Fibroblast of mammary gland (primary cell): Measurements from ENCODE around the gene ADGRG1.

ENCODE experiments used
- DNase-seq: peaks from one replicate; pipeline ENCODE4 v3.0.0-alpha.2; 2010; ENCODE audit warnings: low read depth
- H3K4me3 ChIP-seq: 2 replicates; pipeline ENCODE4 v1.5.1; 2011; ENCODE audit warnings: low read depth, mild to moderate bottlenecking, low read length, moderate library complexity; ENCODE audit not compliant: control insufficient read depth
- TF ChIP-seq, protein P1 (sequence below): conservative IDR thresholded peaks from 2 replicates; pipeline ENCODE4 v1.5.1; 2011; ENCODE audit warnings: low read depth, low read length, inconsistent platforms; ENCODE audit not compliant: control insufficient read depth, insufficient read depth

The ADGRG1 gene

DNA sequence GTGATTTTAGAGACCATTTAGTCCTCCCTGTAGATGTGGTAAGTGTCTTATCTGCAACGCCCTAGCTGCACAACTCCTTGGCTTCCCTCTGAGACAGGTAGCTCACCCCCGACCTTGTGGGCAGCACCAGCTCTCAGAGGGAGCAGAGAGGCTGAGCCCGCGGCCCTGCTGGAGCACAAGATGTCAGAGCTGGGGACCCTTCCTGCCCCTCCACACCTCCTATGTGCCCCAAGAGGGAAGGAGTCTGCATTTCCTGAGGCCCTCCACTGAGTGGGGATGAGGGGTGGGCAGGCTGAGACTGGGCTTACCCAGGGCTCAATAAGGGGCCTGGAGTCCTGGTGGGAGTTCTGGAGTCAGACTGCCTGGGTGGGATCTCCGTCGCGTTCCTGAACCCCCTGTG is 12.2 kb upstream of the ADGRG1 start:
- no peak for DNase-seq
- TF ChIP-seq, protein P1, sequence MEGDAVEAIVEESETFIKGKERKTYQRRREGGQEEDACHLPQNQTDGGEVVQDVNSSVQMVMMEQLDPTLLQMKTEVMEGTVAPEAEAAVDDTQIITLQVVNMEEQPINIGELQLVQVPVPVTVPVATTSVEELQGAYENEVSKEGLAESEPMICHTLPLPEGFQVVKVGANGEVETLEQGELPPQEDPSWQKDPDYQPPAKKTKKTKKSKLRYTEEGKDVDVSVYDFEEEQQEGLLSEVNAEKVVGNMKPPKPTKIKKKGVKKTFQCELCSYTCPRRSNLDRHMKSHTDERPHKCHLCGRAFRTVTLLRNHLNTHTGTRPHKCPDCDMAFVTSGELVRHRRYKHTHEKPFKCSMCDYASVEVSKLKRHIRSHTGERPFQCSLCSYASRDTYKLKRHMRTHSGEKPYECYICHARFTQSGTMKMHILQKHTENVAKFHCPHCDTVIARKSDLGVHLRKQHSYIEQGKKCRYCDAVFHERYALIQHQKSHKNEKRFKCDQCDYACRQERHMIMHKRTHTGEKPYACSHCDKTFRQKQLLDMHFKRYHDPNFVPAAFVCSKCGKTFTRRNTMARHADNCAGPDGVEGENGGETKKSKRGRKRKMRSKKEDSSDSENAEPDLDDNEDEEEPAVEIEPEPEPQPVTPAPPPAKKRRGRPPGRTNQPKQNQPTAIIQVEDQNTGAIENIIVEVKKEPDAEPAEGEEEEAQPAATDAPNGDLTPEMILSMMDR: no peak
- no peak overlapping the region for H3K4me3 ChIP-seq

DNA sequence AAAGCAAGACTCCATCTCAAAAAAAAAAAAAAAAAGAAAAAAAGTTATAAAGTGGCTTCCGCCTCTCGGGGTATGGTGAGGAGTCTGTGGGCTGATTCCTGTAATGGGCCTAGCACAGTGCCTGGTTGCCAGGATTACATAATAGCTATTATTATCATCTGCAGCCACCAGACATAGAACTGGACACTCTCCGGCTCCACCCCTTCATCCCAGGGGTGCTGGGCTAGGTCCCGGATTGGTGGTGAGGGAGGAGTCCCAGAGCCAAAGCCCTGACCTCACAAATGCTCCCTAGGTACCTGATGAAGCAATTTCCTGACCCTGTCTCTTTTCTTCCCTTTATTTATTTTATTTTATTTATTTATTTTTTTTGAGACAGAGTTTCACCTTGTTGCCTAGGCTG is 11.6 kb upstream of the ADGRG1 start:
- H3K4me3 ChIP-seq: no peak overlapping the region
- no peak for DNase-seq
- TF ChIP-seq, protein P1: no peak

DNA sequence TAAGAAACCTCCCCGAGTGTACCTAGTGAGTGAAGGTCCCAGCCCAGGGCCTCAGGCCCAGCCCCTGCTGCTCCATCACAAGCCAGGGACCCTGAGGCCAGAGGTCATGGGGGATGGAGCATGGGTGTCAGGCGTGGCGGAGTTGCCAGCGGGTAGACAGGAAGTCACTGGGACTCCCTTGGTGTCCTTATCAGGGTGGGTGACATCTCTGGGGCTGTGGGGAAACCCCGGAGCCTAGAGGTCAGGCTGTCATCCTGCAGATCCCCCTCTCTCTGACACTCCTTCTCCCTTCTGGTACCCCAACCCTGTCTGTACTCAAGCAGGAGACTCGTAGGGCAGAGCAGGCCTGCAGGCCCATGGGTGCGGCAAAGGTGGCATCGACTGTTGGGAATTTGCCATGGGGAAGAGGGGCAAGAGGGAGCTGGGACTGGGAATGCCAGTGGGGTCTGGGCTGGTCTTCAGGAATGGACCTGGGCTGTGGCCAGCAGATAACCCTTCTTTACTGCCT is 10.8 kb upstream of the ADGRG1 start:
- TF ChIP-seq, protein P1: no peak
- H3K4me3 ChIP-seq: no peak overlapping the region
- no peak for DNase-seq

- TF ChIP-seq, protein P1: no peak
- H3K4me3 ChIP-seq: no peak overlapping the region
- no peak for DNase-seq
Observed at GRCh38 chr16:57618296-57619132, 9.9 kb upstream of the ADGRG1 start.

GRCh38 chr16:57619133-57619605 is 9.3 kb upstream of the ADGRG1 start:
- DNase-seq: no peak
- TF ChIP-seq, protein P1: no peak
- H3K4me3 ChIP-seq: no peak overlapping the region

GRCh38 chr16:57619606-57620334 is 8.7 kb upstream of the ADGRG1 start:
- no peak overlapping the region for H3K4me3 ChIP-seq
- TF ChIP-seq, protein P1: no peak

More at GRCh38 chr16:57619606-57620334, 8.7 kb upstream of the ADGRG1 start:
- DNase-seq: no peak
